ENCODE data around the gene LDOC1.

- TF ChIP-seq POLR2A (IDR thresholded peaks at IDR 0.05) (no peak), CTCF (IDR thresholded peaks at IDR 0.05) (no peak), POLR2AphosphoS5 (IDR thresholded peaks at IDR 0.05) (no peak)
These were observed 34.0 kb downstream of the LDOC1 start for GRCh38 chrX:141142946-141143345.
